ENCODE results near the gene AUTS2. TPM values are rescaled to one million over a fixed set of nuclear protein-coding genes. Genes with fewer than 3 reads are reported as not detected.

AUTS2 gene
- total RNA-seq, 1 experiment from 2014 or later = 2.5 TPM

DNA sequence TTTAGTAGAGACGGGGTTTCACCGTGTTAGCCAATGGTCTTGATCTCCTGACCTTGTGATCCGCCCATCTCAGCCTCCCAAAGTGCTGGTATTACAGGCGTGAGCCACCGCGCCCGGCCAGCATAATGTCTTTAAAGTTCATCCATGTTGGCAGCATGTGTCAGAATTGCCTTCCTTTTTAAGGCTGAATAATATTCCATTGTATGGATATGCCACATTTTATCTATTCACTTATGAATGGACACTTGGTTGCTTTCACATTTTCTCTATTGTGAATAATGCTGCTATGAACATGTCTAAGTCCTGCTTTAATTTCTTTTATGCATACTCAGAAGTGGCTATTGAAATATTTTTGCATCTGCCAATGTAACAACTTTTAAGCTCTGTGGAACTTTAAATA, 779.7 kb downstream of the AUTS2 start:
- no TSS peak for BruUV-seq (replicated peaks)
- TF ChIP-seq TCF7L2 (IDR thresholded peaks at IDR 0.05; ENCODE audit: low read depth, low read length) = no peak
- no peak for TF ChIP-seq SIN3A (IDR thresholded peaks at IDR 0.05; ENCODE audit: borderline replicate concordance, insufficient read depth, low read depth, low read length)
- TF ChIP-seq, protein P1, sequence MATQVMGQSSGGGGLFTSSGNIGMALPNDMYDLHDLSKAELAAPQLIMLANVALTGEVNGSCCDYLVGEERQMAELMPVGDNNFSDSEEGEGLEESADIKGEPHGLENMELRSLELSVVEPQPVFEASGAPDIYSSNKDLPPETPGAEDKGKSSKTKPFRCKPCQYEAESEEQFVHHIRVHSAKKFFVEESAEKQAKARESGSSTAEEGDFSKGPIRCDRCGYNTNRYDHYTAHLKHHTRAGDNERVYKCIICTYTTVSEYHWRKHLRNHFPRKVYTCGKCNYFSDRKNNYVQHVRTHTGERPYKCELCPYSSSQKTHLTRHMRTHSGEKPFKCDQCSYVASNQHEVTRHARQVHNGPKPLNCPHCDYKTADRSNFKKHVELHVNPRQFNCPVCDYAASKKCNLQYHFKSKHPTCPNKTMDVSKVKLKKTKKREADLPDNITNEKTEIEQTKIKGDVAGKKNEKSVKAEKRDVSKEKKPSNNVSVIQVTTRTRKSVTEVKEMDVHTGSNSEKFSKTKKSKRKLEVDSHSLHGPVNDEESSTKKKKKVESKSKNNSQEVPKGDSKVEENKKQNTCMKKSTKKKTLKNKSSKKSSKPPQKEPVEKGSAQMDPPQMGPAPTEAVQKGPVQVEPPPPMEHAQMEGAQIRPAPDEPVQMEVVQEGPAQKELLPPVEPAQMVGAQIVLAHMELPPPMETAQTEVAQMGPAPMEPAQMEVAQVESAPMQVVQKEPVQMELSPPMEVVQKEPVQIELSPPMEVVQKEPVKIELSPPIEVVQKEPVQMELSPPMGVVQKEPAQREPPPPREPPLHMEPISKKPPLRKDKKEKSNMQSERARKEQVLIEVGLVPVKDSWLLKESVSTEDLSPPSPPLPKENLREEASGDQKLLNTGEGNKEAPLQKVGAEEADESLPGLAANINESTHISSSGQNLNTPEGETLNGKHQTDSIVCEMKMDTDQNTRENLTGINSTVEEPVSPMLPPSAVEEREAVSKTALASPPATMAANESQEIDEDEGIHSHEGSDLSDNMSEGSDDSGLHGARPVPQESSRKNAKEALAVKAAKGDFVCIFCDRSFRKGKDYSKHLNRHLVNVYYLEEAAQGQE (IDR thresholded peaks at IDR 0.05; ENCODE audit: insufficient read depth in 1 of 2, low read depth in 2 of 2, low read length in 1 of 2) = no peak
- TF ChIP-seq CTCF (IDR thresholded peaks at IDR 0.05) = no peak
- no peak for TF ChIP-seq POLR2AphosphoS5 (IDR thresholded peaks at IDR 0.05; ENCODE audit: low read depth, low read length)
- Histone ChIP-seq H3K36me3 (ENCODE audit: control insufficient read depth, insufficient read depth, low read length) (no peaks in the 10 kb centered on the region), H3K4me3 (ENCODE audit: low read depth in 2 of 2, low read length in 2 of 2) (no peak overlapping the region), H3K9me3 (ENCODE audit: control insufficient read depth, insufficient read depth, low read depth, low read length) (no peaks in the 10 kb centered on the region), H3K27ac (ENCODE audit: low read length) (no peak overlapping the region), H3K4me1 (ENCODE audit: control insufficient read depth, insufficient read depth, low read length) (no peaks in the 10 kb centered on the region), H3K27me3 (ENCODE audit: control insufficient read depth, insufficient read depth, low read length) (no peaks in the 10 kb centered on the region)
- ChIA-PET POLR2A (no interaction called here), CTCF (no interaction called here)
- intact Hi-C loops (cut with micrococcal nuclease; ENCODE audit: unreplicated experiment) (no loop called here), in situ Hi-C loops (cut with HindIII; ENCODE audit: low pct_unique_long_range_greater_than_20kb, low sequenced_read_pairs) (no loop called here)
- ATAC-seq (no peak), DNase-seq (ENCODE audit: low read depth, low spot score) (no peak)

- no peak for DNase-seq (ENCODE audit: low read depth, low spot score)
- BruUV-seq (replicated peaks) = no TSS peak
- Histone ChIP-seq H3K9me3 (ENCODE audit: control insufficient read depth, insufficient read depth, low read depth, low read length) (no peaks in the 10 kb centered on the region), H3K4me3 (ENCODE audit: low read depth in 2 of 2, low read length in 2 of 2) (no peak overlapping the region), H3K4me1 (ENCODE audit: control insufficient read depth, insufficient read depth, low read length) (no peaks in the 10 kb centered on the region), H3K27me3 (ENCODE audit: control insufficient read depth, insufficient read depth, low read length) (no peaks in the 10 kb centered on the region), H3K36me3 (ENCODE audit: control insufficient read depth, insufficient read depth, low read length) (no peaks in the 10 kb centered on the region), H3K27ac (ENCODE audit: low read length) (no peak overlapping the region)
- ATAC-seq = no peak
- TF ChIP-seq POLR2AphosphoS5 (IDR thresholded peaks at IDR 0.05; ENCODE audit: low read depth, low read length) (no peak), CTCF (IDR thresholded peaks at IDR 0.05) (no peak), TCF7L2 (IDR thresholded peaks at IDR 0.05; ENCODE audit: low read depth, low read length) (no peak), SIN3A (IDR thresholded peaks at IDR 0.05; ENCODE audit: borderline replicate concordance, insufficient read depth, low read depth, low read length) (no peak)
- TF ChIP-seq, protein P1 (IDR thresholded peaks at IDR 0.05; ENCODE audit: insufficient read depth in 1 of 2, low read depth in 2 of 2, low read length in 1 of 2) = no peak
- intact Hi-C loops (cut with micrococcal nuclease; ENCODE audit: unreplicated experiment) = no loop called here
- in situ Hi-C loops (cut with HindIII; ENCODE audit: low pct_unique_long_range_greater_than_20kb, low sequenced_read_pairs) = no loop called here
- POLR2A ChIA-PET = no interaction called here
- CTCF ChIA-PET = no interaction called here
These were observed 780.9 kb downstream of the AUTS2 start for GRCh38 chr7:70379210-70379609.

Measured in Panc1 (cell line).